BLaER1 (cell line): ENCODE data around the gene ATP2B1.

Experiments used
- H3K27ac ChIP-seq: shearing (Covaris generic); formaldehyde crosslinking; 2 replicates; pipeline ENCODE4 v1.8.1; 2022
- H3K27me3 ChIP-seq: shearing (Covaris generic); formaldehyde crosslinking; 2 replicates; pipeline ENCODE4 v1.8.1; 2022
- H3K36me3 ChIP-seq: shearing (Covaris generic); formaldehyde crosslinking; 2 replicates; pipeline ENCODE4 v1.8.1; 2022
- H3K4me1 ChIP-seq: shearing (Covaris generic); formaldehyde crosslinking; 2 replicates; pipeline ENCODE4 v1.8.1; 2022
- H3K4me2 ChIP-seq: shearing (Covaris generic); formaldehyde crosslinking; 2 replicates; pipeline ENCODE4 v1.8.1; 2022
- H3K4me3 ChIP-seq: shearing (Covaris generic); formaldehyde crosslinking; 2 replicates; pipeline ENCODE4 v1.8.1; 2022
- H3K9ac ChIP-seq: shearing (Covaris generic); formaldehyde crosslinking; 2 replicates; pipeline ENCODE4 v1.8.1; 2022
- H3K9me3 ChIP-seq: shearing (Covaris generic); formaldehyde crosslinking; 2 replicates; pipeline ENCODE4 v1.8.1; 2022
- H4K20me1 ChIP-seq: shearing (Covaris generic); formaldehyde crosslinking; 2 replicates; pipeline ENCODE4 v1.8.1; 2022
- Cebpa-rat ChIP-seq: shearing (Covaris generic); IDR thresholded peaks from 2 replicates; pipeline ENCODE4 v1.8.1; 2022

The ATP2B1 gene

DNA sequence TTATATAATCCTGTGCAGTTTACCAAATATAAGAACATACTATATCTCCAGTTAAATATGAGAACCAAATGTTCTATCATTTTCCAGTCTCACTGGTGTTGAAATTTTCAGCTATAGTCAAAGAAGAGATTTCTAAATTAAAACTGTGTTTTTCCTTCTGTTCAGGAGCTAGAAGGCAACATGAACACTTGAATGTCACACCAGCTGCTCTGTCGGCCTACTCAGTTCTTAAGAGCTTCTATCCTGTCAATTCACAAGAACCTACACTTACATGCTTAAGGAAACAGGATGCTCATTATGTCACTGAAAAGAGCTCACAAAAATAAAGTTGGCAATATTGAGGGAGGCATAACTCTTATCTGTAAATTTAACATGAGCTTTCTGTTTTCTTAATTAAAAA lies 43.1 kb downstream of the ATP2B1 start:
- H4K20me1 ChIP-seq, result peaks cover 14% of the 10 kb centered on the region; the same call in 1 of the 2 replicates
- H3K4me1 ChIP-seq, result 0 out of 2 replicates have a peak, but pooled peaks cover 5% of the 10 kb centered on the region

DNA sequence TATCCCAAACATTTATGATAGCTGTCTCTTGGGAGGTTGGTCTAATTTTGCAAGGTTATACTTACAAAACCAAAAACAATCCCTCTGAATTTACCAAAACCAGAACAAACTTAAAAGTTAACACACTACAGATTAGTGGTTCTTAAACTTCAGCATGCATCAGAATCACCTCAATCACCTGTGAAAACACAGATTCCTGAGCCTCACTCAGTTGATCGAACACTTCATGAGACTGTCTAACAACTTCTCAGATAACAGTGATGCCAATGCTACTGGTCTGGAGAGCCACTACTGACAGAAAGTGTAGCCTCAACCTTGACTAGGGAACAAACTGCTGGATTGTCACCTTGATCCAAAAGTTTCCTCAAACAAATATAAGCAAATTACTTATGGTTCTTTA lies 44.2 kb downstream of the ATP2B1 start:
- no peak overlapping the region for H3K27ac ChIP-seq
- no peaks in the 10 kb centered on the region for H3K9me3 ChIP-seq
- H4K20me1 ChIP-seq, result peaks cover 14% of the 10 kb centered on the region; the same call in 1 of the 2 replicates
- H3K27me3 ChIP-seq, result no peaks in the 10 kb centered on the region
- H3K4me2 ChIP-seq, result no peak overlapping the region
- H3K4me1 ChIP-seq, result 0 out of 2 replicates have a peak, but pooled peaks cover 5% of the 10 kb centered on the region
- no peak overlapping the region for H3K9ac ChIP-seq
- H3K4me3 ChIP-seq, result no peak overlapping the region
- no peaks in the 10 kb centered on the region for H3K36me3 ChIP-seq
- TF ChIP-seq Cebpa-rat, result no peak

More for the DNA sequence above, 43.1 kb downstream of the ATP2B1 start:
- Histone ChIP-seq H3K9me3 (no peaks in the 10 kb centered on the region), H3K9ac (no peak overlapping the region), H3K4me3 (no peak overlapping the region), H3K27ac (no peak overlapping the region), H3K27me3 (no peaks in the 10 kb centered on the region), H3K36me3 (no peaks in the 10 kb centered on the region), H3K4me2 (no peak overlapping the region)
- TF ChIP-seq Cebpa-rat, result no peak

DNA sequence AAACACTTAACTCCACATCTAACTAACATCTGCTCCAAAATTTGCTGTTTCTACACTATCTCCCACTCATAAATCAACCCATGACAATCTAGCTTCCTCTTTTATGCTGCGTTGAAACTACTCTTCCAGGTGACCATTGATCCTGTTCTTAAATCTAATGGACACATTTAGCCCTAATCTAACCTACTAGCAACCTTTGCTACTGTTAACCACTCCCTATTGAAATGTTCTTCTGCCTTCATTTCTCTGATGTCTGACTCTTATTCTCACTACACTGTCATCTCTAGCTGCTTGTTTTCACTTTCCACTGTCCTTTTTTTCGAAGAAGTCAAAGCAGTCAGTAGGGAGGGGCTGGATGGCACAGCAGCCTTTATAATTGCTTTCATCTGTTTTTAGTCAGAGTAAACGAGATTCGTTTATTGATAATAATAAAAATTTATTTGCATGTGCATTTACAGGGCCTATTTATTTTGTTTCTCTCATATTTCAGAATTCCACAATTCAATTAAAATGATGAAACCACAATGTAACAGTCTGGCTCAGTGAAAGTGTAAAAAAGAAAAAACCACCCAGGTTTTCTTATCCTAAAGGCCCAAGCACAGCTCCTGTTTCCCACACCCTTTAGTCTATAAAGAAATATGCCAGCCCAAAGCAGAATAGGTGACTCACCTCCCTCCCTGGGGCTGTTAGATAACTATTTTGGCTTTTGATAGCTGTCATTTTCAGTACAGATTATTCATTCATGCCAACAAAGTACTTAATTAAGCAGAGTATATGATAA lies 44.9 kb downstream of the ATP2B1 start:
- TF ChIP-seq Cebpa-rat, result no peak
- Histone ChIP-seq H3K4me3 (no peak overlapping the region), H3K36me3 (no peaks in the 10 kb centered on the region), H3K9me3 (no peaks in the 10 kb centered on the region), H4K20me1 (peaks cover 14% of the 10 kb centered on the region; the same call in 1 of the 2 replicates), H3K27ac (no peak overlapping the region), H3K27me3 (no peaks in the 10 kb centered on the region), H3K4me1 (0 out of 2 replicates have a peak, but pooled peaks cover 5% of the 10 kb centered on the region), H3K4me2 (no peak overlapping the region), H3K9ac (no peak overlapping the region)

DNA sequence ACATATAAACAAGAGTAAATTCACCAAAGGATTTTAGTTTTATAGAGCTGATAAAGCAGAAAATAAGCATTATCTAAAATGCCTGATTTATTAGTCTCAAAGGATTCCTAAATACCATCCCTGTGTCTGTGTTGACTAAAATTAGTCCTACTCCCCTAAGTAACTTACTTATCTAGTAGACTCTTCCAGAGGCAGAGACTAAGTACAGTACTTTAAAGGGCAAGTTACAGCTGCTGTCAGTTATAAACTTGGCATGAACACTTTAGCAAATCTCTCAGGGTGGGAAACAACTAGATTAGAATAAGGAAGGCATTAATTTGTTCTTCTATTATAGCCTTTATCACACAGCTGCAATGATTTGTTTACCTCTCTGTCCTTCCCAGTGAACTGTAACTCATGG lies 46.0 kb downstream of the ATP2B1 start:
- 0 out of 2 replicates have a peak, but pooled peaks cover 5% of the 10 kb centered on the region for H3K4me1 ChIP-seq
- peaks cover 14% of the 10 kb centered on the region; the same call in 1 of the 2 replicates for H4K20me1 ChIP-seq
- no peaks in the 10 kb centered on the region for H3K36me3 ChIP-seq
- no peak overlapping the region for H3K4me3 ChIP-seq
- TF ChIP-seq Cebpa-rat, result no peak
- H3K4me2 ChIP-seq, result no peak overlapping the region
- no peaks in the 10 kb centered on the region for H3K27me3 ChIP-seq
- no peak overlapping the region for H3K27ac ChIP-seq
- no peaks in the 10 kb centered on the region for H3K9me3 ChIP-seq
- no peak overlapping the region for H3K9ac ChIP-seq

DNA sequence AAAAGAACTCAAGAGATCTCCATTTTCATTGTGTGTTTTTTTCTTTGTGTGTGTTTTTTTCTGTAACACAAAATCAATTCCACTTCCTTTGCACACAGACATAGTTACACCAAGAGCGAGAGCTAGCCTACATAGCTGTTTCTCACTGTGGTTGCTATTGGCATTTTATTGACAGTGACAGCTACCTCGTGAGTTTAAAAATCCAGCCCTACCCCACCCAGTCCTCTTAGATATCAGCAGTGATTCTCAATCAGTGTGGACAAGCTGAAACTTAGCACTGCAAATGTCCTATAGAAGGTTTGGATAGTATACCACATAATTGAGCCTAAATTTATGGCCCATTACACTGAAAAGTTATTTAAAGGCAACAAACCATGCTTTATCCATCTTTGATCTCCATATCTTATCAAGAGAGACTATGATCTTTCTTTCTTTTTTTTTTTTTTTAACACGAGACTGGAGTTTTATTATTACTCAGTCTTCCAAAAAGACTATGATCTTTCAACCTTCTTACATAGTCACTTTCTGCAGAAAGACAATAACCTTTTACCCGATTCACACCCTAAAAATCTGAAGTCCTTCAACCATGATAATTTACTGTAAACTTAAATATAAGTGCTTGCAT lies 46.8 kb downstream of the ATP2B1 start:
- TF ChIP-seq Cebpa-rat, result no peak
- H3K4me1 ChIP-seq, result 0 out of 2 replicates have a peak, but pooled peaks cover 5% of the 10 kb centered on the region
- no peaks in the 10 kb centered on the region for H3K36me3 ChIP-seq

DNA sequence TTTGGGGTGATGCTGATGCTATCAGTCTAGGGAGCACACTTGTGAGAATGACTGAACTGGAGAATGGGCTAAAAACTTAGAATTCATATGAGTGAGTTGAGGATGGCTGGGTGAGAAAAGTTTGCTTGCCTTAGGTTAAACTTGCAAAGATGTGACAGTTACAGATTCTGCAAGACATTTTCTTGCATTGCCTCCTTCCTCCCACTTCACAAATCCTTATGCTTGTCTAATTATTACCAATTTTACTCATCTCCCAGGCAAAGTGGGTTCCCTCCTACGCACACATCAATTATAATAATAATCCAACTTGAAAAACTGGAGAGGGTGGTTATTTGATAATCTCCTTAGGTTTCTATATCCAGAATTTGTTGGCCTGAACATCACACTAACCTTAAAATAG lies 50.9 kb downstream of the ATP2B1 start:
- no peaks in the 10 kb centered on the region for H3K9me3 ChIP-seq
- H3K27me3 ChIP-seq, result no peaks in the 10 kb centered on the region
- H3K4me2 ChIP-seq, result no peak overlapping the region
- H3K4me1 ChIP-seq, result no peaks in the 10 kb centered on the region
- H3K27ac ChIP-seq, result no peak overlapping the region
- H3K36me3 ChIP-seq, result peaks cover 2% of the 10 kb centered on the region; the same call in 1 of the 2 replicates
- TF ChIP-seq Cebpa-rat, result no peak
- no peak overlapping the region for H3K4me3 ChIP-seq
- H4K20me1 ChIP-seq, result no peaks in the 10 kb centered on the region
- H3K9ac ChIP-seq, result no peak overlapping the region

More for the DNA sequence above, 46.8 kb downstream of the ATP2B1 start:
- Histone ChIP-seq H3K4me2 (no peak overlapping the region), H4K20me1 (peaks cover 14% of the 10 kb centered on the region; the same call in 1 of the 2 replicates), H3K9ac (no peak overlapping the region), H3K4me3 (no peak overlapping the region), H3K27me3 (no peaks in the 10 kb centered on the region), H3K9me3 (no peaks in the 10 kb centered on the region), H3K27ac (no peak overlapping the region)

DNA sequence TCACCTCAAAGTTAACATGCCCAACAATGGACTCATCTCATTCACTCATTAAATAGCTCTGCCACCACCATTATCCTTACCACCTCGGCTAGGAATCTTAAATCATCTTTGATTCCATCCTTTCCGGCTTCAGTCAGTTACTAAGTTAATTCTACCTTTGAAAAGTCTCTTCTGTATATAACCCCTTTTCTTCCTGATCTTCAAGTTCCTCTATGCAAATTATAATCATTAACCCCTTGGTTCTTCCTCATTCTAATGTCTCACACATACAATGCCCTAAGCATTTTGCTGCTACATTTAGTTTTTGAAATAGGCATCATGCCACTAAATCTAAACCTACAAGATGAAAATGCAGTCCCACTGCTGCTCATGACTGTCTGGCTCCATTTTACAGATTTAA lies 51.6 kb downstream of the ATP2B1 start:
- Histone ChIP-seq H3K4me2 (no peak overlapping the region), H3K27me3 (no peaks in the 10 kb centered on the region), H3K4me1 (no peaks in the 10 kb centered on the region), H3K4me3 (no peak overlapping the region), H3K9me3 (no peaks in the 10 kb centered on the region), H3K36me3 (peaks cover 8% of the 10 kb centered on the region; the same call in 1 of the 2 replicates), H3K9ac (no peak overlapping the region), H3K27ac (no peak overlapping the region), H4K20me1 (no peaks in the 10 kb centered on the region)
- no peak for TF ChIP-seq Cebpa-rat

DNA sequence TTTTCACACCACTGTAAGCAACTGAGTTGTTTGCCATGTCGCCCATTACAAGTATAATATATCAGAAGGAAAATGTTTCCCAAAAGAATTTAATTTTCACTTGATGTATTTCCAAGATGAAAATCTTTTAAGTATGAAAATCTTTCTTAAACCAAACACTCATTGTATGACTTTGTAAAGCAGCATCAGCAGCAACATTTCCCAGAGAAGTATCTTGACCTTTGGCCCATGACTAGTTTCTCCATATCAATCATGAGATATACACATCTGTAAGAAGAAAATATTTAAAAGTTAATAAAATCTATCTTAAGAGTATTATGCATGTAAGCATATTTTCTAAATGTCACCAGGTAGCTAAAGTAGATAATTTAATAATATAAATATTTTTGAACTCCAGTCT lies 52.8 kb downstream of the ATP2B1 start:
- no peak overlapping the region for H3K4me2 ChIP-seq
- H3K9ac ChIP-seq, result no peak overlapping the region
- H3K9me3 ChIP-seq, result no peaks in the 10 kb centered on the region
- TF ChIP-seq Cebpa-rat, result no peak
- no peaks in the 10 kb centered on the region for H3K27me3 ChIP-seq
- peaks cover 13% of the 10 kb centered on the region; the same call in 1 of the 2 replicates for H3K36me3 ChIP-seq
- no peak overlapping the region for H3K27ac ChIP-seq
- H3K4me3 ChIP-seq, result no peak overlapping the region
- H3K4me1 ChIP-seq, result no peaks in the 10 kb centered on the region
- no peaks in the 10 kb centered on the region for H4K20me1 ChIP-seq

DNA sequence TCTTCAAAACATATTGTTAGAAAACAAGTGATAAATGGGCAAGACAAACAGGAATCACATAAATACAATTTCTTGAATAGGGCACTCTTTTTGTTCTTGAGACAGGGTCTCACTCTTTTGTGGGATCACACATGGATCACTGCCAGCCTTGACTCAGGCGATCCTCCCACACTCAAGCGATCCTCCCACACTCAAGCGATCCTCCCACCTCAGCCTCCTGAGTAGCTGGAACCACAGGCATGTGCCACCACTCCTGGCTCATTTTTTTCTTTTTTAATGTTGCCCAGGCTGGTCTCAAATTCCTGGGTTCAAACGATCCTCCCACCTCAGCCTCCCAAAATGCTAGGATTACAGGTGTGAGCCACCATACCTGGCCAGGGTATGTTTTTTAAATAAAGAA lies 57.4 kb downstream of the ATP2B1 start:
- H3K4me3 ChIP-seq, result no peak overlapping the region
- no peak overlapping the region for H3K9ac ChIP-seq
- H4K20me1 ChIP-seq, result 0 out of 2 replicates have a peak, but pooled peaks cover 7% of the 10 kb centered on the region
- no peak overlapping the region for H3K4me2 ChIP-seq
- H3K36me3 ChIP-seq, result peaks cover 35% of the 10 kb centered on the region
- H3K9me3 ChIP-seq, result no peaks in the 10 kb centered on the region
- no peaks in the 10 kb centered on the region for H3K4me1 ChIP-seq
- no peak for TF ChIP-seq Cebpa-rat
- no peaks in the 10 kb centered on the region for H3K27me3 ChIP-seq
- H3K27ac ChIP-seq, result no peak overlapping the region

DNA sequence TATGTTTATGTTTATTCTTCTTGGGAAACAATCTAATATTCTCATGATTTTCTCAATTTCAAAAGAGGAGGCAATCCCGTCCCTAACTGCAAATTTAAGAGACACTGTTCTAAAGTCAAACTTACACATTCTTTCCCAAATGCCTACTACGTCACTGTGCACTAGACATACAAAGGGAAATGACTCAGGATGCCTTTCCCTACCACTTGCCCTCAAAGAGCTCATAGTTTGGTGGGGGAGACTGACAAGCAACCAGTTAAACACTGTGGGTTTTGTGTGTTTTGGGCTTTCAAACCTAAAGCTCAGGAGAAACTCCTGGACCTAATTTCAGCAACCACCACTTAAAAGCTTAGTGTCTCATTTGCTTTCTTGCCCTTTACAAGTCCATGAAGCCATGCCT lies 58.4 kb downstream of the ATP2B1 start:
- Histone ChIP-seq H3K9me3 (no peaks in the 10 kb centered on the region), H3K36me3 (peaks cover 35% of the 10 kb centered on the region)
- TF ChIP-seq Cebpa-rat, result no peak

More for the DNA sequence above, 58.4 kb downstream of the ATP2B1 start:
- Histone ChIP-seq H3K4me1 (no peaks in the 10 kb centered on the region), H4K20me1 (0 out of 2 replicates have a peak, but pooled peaks cover 7% of the 10 kb centered on the region), H3K4me3 (no peak overlapping the region), H3K27me3 (no peaks in the 10 kb centered on the region), H3K4me2 (no peak overlapping the region), H3K27ac (no peak overlapping the region), H3K9ac (no peak overlapping the region)
